ENCODE measurements around the gene CUL3.

DNA sequence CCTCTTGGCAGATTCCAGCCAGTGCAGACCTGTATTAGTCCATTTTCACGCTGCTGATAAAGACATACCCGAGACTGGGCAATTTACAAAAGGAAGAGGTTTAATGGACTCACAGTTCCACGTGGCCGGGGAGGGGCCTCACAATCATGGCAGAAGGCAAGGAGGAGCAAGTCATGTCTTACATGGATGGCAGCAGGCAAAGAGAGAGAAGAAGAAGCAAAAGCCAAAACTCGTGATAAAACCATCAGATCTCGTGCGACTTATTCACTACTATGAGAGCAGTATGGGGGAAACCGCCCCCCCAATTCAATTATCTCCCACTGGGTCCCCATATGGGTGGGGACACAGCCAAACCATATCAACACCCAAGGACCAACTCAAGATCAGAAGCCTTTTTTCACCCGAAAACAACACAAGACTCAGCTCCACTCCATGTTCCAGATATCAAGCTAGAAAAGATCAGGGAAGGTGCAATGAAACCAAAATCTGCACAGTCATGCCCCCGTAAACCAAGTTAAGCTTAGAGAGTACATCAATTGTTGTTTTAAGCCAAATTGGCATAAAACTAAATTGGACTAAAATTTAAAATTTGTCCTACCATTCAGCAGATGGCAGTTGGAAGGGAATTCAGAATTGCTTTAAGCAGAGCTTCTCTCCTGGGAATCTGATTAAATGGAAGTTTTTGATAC is 127.6 kb downstream of the CUL3 start:
- TF ChIP-seq, protein P1, sequence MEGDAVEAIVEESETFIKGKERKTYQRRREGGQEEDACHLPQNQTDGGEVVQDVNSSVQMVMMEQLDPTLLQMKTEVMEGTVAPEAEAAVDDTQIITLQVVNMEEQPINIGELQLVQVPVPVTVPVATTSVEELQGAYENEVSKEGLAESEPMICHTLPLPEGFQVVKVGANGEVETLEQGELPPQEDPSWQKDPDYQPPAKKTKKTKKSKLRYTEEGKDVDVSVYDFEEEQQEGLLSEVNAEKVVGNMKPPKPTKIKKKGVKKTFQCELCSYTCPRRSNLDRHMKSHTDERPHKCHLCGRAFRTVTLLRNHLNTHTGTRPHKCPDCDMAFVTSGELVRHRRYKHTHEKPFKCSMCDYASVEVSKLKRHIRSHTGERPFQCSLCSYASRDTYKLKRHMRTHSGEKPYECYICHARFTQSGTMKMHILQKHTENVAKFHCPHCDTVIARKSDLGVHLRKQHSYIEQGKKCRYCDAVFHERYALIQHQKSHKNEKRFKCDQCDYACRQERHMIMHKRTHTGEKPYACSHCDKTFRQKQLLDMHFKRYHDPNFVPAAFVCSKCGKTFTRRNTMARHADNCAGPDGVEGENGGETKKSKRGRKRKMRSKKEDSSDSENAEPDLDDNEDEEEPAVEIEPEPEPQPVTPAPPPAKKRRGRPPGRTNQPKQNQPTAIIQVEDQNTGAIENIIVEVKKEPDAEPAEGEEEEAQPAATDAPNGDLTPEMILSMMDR (conservative IDR thresholded peaks at IDR 0.05 in 1 of 2, IDR thresholded peaks at IDR 0.05 in 1 of 2; ENCODE audit: extremely low read depth in 1 of 2, insufficient read depth in 1 of 2, low read depth in 1 of 2, low read length in 2 of 2), result no peak
- no peak for TF ChIP-seq EZH2 (IDR thresholded peaks at IDR 0.05; ENCODE audit: borderline replicate concordance, low read length)

All from mammary epithelial cell (primary cell).